ENCODE results near the gene ZCCHC9. TPM values are rescaled to one million over a fixed set of nuclear protein-coding genes. Genes with fewer than 3 reads are reported as not detected.

Gene ZCCHC9
- total and polyA plus RNA-seq, 9 donors = 14.7 to 27.8 (median 20.7) TPM

GRCh38 chr5:81310402-81311063 is 9.1 kb downstream of the ZCCHC9 start:
- no peaks in the 10 kb centered on the region for H3K9me3 ChIP-seq
- DNase-seq = no peak
- intact Hi-C loops (cut with DNase I) = no loop called here
- TF ChIP-seq, protein P1, sequence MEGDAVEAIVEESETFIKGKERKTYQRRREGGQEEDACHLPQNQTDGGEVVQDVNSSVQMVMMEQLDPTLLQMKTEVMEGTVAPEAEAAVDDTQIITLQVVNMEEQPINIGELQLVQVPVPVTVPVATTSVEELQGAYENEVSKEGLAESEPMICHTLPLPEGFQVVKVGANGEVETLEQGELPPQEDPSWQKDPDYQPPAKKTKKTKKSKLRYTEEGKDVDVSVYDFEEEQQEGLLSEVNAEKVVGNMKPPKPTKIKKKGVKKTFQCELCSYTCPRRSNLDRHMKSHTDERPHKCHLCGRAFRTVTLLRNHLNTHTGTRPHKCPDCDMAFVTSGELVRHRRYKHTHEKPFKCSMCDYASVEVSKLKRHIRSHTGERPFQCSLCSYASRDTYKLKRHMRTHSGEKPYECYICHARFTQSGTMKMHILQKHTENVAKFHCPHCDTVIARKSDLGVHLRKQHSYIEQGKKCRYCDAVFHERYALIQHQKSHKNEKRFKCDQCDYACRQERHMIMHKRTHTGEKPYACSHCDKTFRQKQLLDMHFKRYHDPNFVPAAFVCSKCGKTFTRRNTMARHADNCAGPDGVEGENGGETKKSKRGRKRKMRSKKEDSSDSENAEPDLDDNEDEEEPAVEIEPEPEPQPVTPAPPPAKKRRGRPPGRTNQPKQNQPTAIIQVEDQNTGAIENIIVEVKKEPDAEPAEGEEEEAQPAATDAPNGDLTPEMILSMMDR (IDR thresholded peaks at IDR 0.05) = no peak
- TF ChIP-seq POLR2A (IDR thresholded peaks at IDR 0.05) = no peak
- no peaks in the 10 kb centered on the region for H3K27me3 ChIP-seq
- WGBS, 3 donors = 85 to 93% (median 90%) methylated on average over 1 of the region's 1 CpG
- no peaks in the 10 kb centered on the region for H3K36me3 ChIP-seq
- H3K4me3 ChIP-seq = no peak overlapping the region
- H3K27ac ChIP-seq = no peak overlapping the region
- no peaks in the 10 kb centered on the region for H3K4me1 ChIP-seq (ENCODE audit: insufficient read depth)

- Histone ChIP-seq H3K9me3 (no peaks in the 10 kb centered on the region), H3K4me3 (no peak overlapping the region), H3K4me1 (ENCODE audit: insufficient read depth) (no peaks in the 10 kb centered on the region), H3K36me3 (no peaks in the 10 kb centered on the region), H3K27me3 (no peaks in the 10 kb centered on the region), H3K27ac (no peak overlapping the region)
- no peak for DNase-seq
- intact Hi-C loops (cut with DNase I) = no loop called here
- TF ChIP-seq POLR2A (IDR thresholded peaks at IDR 0.05) (no peak), EP300 (IDR thresholded peaks at IDR 0.05) (no peak)
- TF ChIP-seq, protein P1 (IDR thresholded peaks at IDR 0.05) = no peak
Measured at GRCh38 chr5:81313278-81313677, 11.9 kb downstream of the ZCCHC9 start.

- no peaks in the 10 kb centered on the region for H3K36me3 ChIP-seq
- no peaks in the 10 kb centered on the region for H3K4me1 ChIP-seq (ENCODE audit: insufficient read depth)
- H3K9me3 ChIP-seq = no peaks in the 10 kb centered on the region
- no peak overlapping the region for H3K4me3 ChIP-seq
- no peak overlapping the region for H3K27ac ChIP-seq
- TF ChIP-seq EP300 (IDR thresholded peaks at IDR 0.05) (no peak), POLR2A (IDR thresholded peaks at IDR 0.05) (no peak)
- TF ChIP-seq, protein P1 (IDR thresholded peaks at IDR 0.05) = no peak
- intact Hi-C loops (cut with DNase I) = no loop called here
- WGBS, 3 donors = 30 to 66% (median 44%) methylated on average over 3 of the region's 3 CpGs
- no peak for DNase-seq
- no peaks in the 10 kb centered on the region for H3K27me3 ChIP-seq
Measured at GRCh38 chr5:81313686-81314085, 12.3 kb downstream of the ZCCHC9 start.

GRCh38 chr5:81314581-81314980 is 13.2 kb downstream of the ZCCHC9 start:
- Histone ChIP-seq H3K9me3 (no peaks in the 10 kb centered on the region), H3K36me3 (no peaks in the 10 kb centered on the region), H3K4me1 (ENCODE audit: insufficient read depth) (no peaks in the 10 kb centered on the region), H3K27ac (no peak overlapping the region), H3K4me3 (no peak overlapping the region), H3K27me3 (no peaks in the 10 kb centered on the region)
- intact Hi-C loops (cut with DNase I) = no loop called here
- TF ChIP-seq POLR2A (IDR thresholded peaks at IDR 0.05) = no peak
- TF ChIP-seq, protein P1 (IDR thresholded peaks at IDR 0.05) = no peak
- TF ChIP-seq EP300 (IDR thresholded peaks at IDR 0.05) = no peak
- no peak for DNase-seq
- WGBS, 3 donors = 94% methylated on average over 3 of the region's 3 CpGs

Measured in ovary (tissue), 9 donors.